Endothelial cell of umbilical vein (primary cell): ENCODE data around the gene OR1J1. TPM values are rescaled to one million over a fixed set of nuclear protein-coding genes. Genes with fewer than 3 reads are reported as not detected.
A peak's percentile ranks its signal among the peaks of the same experiment; 100 is the strongest.

Source experiments
- BruUV-seq: library from RNA; stranded (reverse); fragments of 400-500 nt; replicated peaks from 2 replicates; lab custom pipeline; 2021; lab: Mats Ljungman, UMichigan
- CTCF ChIA-PET: fragments of 300-600, 350-600 bp; sonication (Branson Sonifier 250); formaldehyde crosslinking; loops from one replicate; lab custom pipeline; 2021; ENCODE audit warnings: antibody characterized with exemption, inconsistent platforms; lab: Charles Lee
- POLR2A ChIA-PET: fragments of 300-600, 350-600 bp; sonication (Branson Sonifier 250); formaldehyde crosslinking; loops from one replicate; lab custom pipeline; 2021; ENCODE audit warnings: antibody characterized with exemption, inconsistent platforms; lab: Charles Lee
- DNase-seq: peaks from one replicate; pipeline ENCODE4 v3.0.0-alpha.2; 2011; ENCODE audit warnings: low read depth, low spot score
- FAIRE-seq: peaks from 2 replicates; lab custom pipeline; 2011; peaks lifted over from hg19 to GRCh38; lab: Jason Lieb, UNC
- H2AFZ ChIP-seq: 2 replicates; pipeline ENCODE4 v1.6.0; 2012; ENCODE audit warnings: low read depth, low read length, control low read depth, inconsistent platforms
- H3K27ac ChIP-seq: 2 replicates; pipeline ENCODE4 v1.5.1; 2011; ENCODE audit warnings: low read depth, mild to moderate bottlenecking, control low read depth, low read length, moderate library complexity; ENCODE audit not compliant: insufficient read depth
- H3K27me3 ChIP-seq, 2 experiments: 2 replicates each; pipeline versions ENCODE4 v1.6.0 to v1.6.1; 2011; ENCODE audit warnings: low read length in 2 of 2, mixed read lengths in 1 of 2; ENCODE audit not compliant: control insufficient read depth in 2 of 2, insufficient read depth in 2 of 2
- H3K36me3 ChIP-seq, 2 experiments: 2 replicates in 1 of 2; 3 replicates in 1 of 2; pipeline ENCODE4 v1.5.1; 2011; ENCODE audit warnings: low read length in 2 of 2, mild to moderate bottlenecking in 1 of 2, moderate library complexity in 1 of 2; ENCODE audit not compliant: control insufficient read depth in 2 of 2, insufficient read depth in 2 of 2; ENCODE audit errors: extremely low read depth in 1 of 2
- H3K4me1 ChIP-seq: 3 replicates; pipeline ENCODE4 v1.5.1; 2011; ENCODE audit warnings: mild to moderate bottlenecking, low read length; ENCODE audit not compliant: control insufficient read depth, insufficient read depth; ENCODE audit errors: extremely low read depth
- H3K4me2 ChIP-seq: 2 replicates; pipeline ENCODE4 v1.6.1; 2011; ENCODE audit warnings: low read length, control low read depth, mixed read lengths; ENCODE audit not compliant: insufficient read depth
- H3K4me3 ChIP-seq, 3 experiments: fragments of 200-600 bp in 1 of 3; sonication (generic), shearing (Covaris generic) in 1 of 3; replicated peaks in 1 of 3; 2 replicates each; pipeline ENCODE4 v1.5.1; 2011 to 2016; ENCODE audit warnings: control low read depth in 3 of 3, low read length in 3 of 3, mild to moderate bottlenecking in 2 of 3, inconsistent platforms in 1 of 3, low read depth in 1 of 3, moderate library complexity in 1 of 3; ENCODE audit not compliant: insufficient read depth in 1 of 3
- H3K79me2 ChIP-seq: 2 replicates; pipeline ENCODE4 v1.6.0; 2012; ENCODE audit warnings: low read length, inconsistent platforms; ENCODE audit not compliant: control insufficient read depth, insufficient read depth
- H3K9ac ChIP-seq: replicated peaks from 2 replicates; pipeline ENCODE3; 2011; ENCODE audit warnings: low read length, control low read depth; ENCODE audit not compliant: insufficient read depth; ENCODE audit errors: extremely low read depth
- H3K9me1 ChIP-seq: replicated peaks from 3 replicates; pipeline ENCODE4 v1.6.0; 2011; ENCODE audit warnings: mild to moderate bottlenecking, low read length; ENCODE audit not compliant: control insufficient read depth, insufficient read depth; ENCODE audit errors: extremely low read depth
- H3K9me3 ChIP-seq: replicated peaks from 2 replicates; pipeline ENCODE4 v1.5.1; 2012; ENCODE audit warnings: low read length, inconsistent platforms; ENCODE audit not compliant: control insufficient read depth, insufficient read depth
- H4K20me1 ChIP-seq: replicated peaks from 2 replicates; pipeline ENCODE3; 2011; ENCODE audit warnings: mild to moderate bottlenecking, low read length; ENCODE audit not compliant: control insufficient read depth, insufficient read depth; ENCODE audit errors: extremely low read depth
- CTCF ChIP-seq, 2 donors: IDR thresholded peaks; 1 replicate in 1 of 2; 2 replicates in 1 of 2; pipeline ENCODE4 v1.5.1; 2011; ENCODE audit warnings: low read length in 2 of 2, mild to moderate bottlenecking in 2 of 2, moderate library complexity in 2 of 2, control low read depth in 1 of 2, inconsistent platforms in 1 of 2, low read depth in 1 of 2; ENCODE audit not compliant: insufficient read depth in 1 of 2; ENCODE audit errors: extremely low read depth in 1 of 2
- EZH2 ChIP-seq: IDR thresholded peaks from 2 replicates; pipeline ENCODE4 v1.6.1; 2012; ENCODE audit warnings: borderline replicate concordance, low read depth, mild to moderate bottlenecking, moderate library complexity, low read length, inconsistent platforms; ENCODE audit not compliant: severe bottlenecking
- FOS ChIP-seq: IDR thresholded peaks from 2 replicates; pipeline ENCODE4 v1.6.1; 2011; ENCODE audit warnings: mild to moderate bottlenecking, low read length, moderate library complexity, borderline replicate concordance; ENCODE audit not compliant: insufficient read depth
- GATA2 ChIP-seq: IDR thresholded peaks from 2 replicates; pipeline ENCODE4 v1.7.0; 2011; ENCODE audit warnings: low read depth, mild to moderate bottlenecking, moderate library complexity, mixed read lengths, low read length; ENCODE audit not compliant: insufficient read length, insufficient read depth
- JUN ChIP-seq: IDR thresholded peaks from 2 replicates; pipeline ENCODE4 v1.6.1; 2011; ENCODE audit warnings: borderline replicate concordance, low read depth; ENCODE audit not compliant: insufficient read length, insufficient read depth
- MAX ChIP-seq: IDR thresholded peaks from 2 replicates; pipeline ENCODE4 v1.6.1; 2011; ENCODE audit not compliant: insufficient read depth, insufficient read length
- MYC ChIP-seq: IDR thresholded peaks from one replicate; pipeline ENCODE4 v1.6.1; 2011; ENCODE audit warnings: mild to moderate bottlenecking, low read depth, low read length
- POLR2A ChIP-seq: IDR thresholded peaks from 2 replicates; pipeline ENCODE4 v1.6.1; 2012; ENCODE audit warnings: low read depth, mild to moderate bottlenecking, control low read depth, low read length
- POLR2AphosphoS5 ChIP-seq: IDR thresholded peaks from 2 replicates; pipeline ENCODE4 v1.6.1; 2012; ENCODE audit warnings: low read depth, mild to moderate bottlenecking, control low read depth, low read length, moderate library complexity; ENCODE audit not compliant: insufficient read depth
- dilution Hi-C: fragments of 300-500 bp; cut with MboI; formaldehyde crosslinking; loops from one replicate; pipeline ENCODE4 v1.15.0; 2019; ENCODE audit warnings: low sequenced_read_pairs; ENCODE audit not compliant: extremely low pct_ligation_motif_present
- intact Hi-C: fragments of 100-400 bp; cut with micrococcal nuclease; formaldehyde crosslinking; loops from one replicate; pipeline ENCODE4 v1.10.0; 2022
- polyA plus RNA-seq, 4 experiments: library from polyadenylated mRNA; depleted of rRNA in 3 of 4; stranded (reverse) in 3 of 4; unstranded in 1 of 4; fragments of >200 nt; gene quantifications; 2 replicates each; pipeline versions ENCODE4 v1.2.1 to v1.2.3, GENCODE V29; 2011 to 2012; ENCODE audit warnings: missing spikeins in 1 of 4
- total RNA-seq: library from RNA; stranded (reverse); gene quantifications from 2 replicates; pipeline ENCODE4 v1.2.3, GENCODE V29; 2021

Gene OR1J1
- total and polyA plus RNA-seq, 2 donors (not counting 3 experiments of a cell fraction or from before 2014, with no cell fraction given): not detected

GRCh38 chr9:122510502-122510901, 32.8 kb upstream of the OR1J1 start, which contains the start of gene OR1J2:
Gene OR1J2, plus strand, starts transcription at chr9:122510802. Its CDS starts 0 bp downstream, at chr9:122510802.
- intact Hi-C loops: no loop called here
- no peak within 1 kb of the TSS for H2AFZ ChIP-seq
- no peak within 1 kb of the TSS for H3K4me2 ChIP-seq
- H3K4me1 ChIP-seq: no peaks in the 10 kb centered on the region
- dilution Hi-C loops: no loop called here
- ChIA-PET POLR2A (no interaction called here), CTCF (interaction anchor here (0.7 kb wide), 1 partner anchor 12 kb away, joined by 3 read pairs; no protein-coding TSS in a partner anchor)
- H3K9ac ChIP-seq: no peak within 1 kb of the TSS
- H3K27ac ChIP-seq: no peak within 1 kb of the TSS
- H3K4me3 ChIP-seq: no peak within 1 kb of the TSS
- H3K9me3 ChIP-seq: no peaks in the 10 kb centered on the region
- H3K36me3 ChIP-seq: no peaks in the 10 kb centered on the region
- no peak for FAIRE-seq
- H4K20me1 ChIP-seq: no peaks in the 10 kb centered on the region
- no peak for DNase-seq
- TF ChIP-seq POLR2A (no peak), POLR2AphosphoS5 (no peak), EZH2 (no peak), GATA2 (no peak), CTCF (IDR thresholded peaks at IDR 0.05; ENCODE audit: extremely low read depth in 1 of 2, insufficient read depth in 1 of 2, low read depth in 1 of 2, low read length in 2 of 2) (no peak)
- peaks cover 2% of the 10 kb centered on the region for H3K9me1 ChIP-seq
- H3K27me3 ChIP-seq: peaks cover 8 to 14% of the 10 kb centered on the region in 2 experiments
- no TSS peak for BruUV-seq
- no peaks in the 10 kb centered on the region for H3K79me2 ChIP-seq

- peaks cover 8 to 14% of the 10 kb centered on the region in 2 experiments for H3K27me3 ChIP-seq
- ChIA-PET CTCF (interaction anchor here (2.8 kb wide), 1 partner anchor 8 kb away, joined by 18 read pairs; no protein-coding TSS in a partner anchor), POLR2A (no interaction called here)
- no peak for TF ChIP-seq MYC
- TF ChIP-seq MAX: no peak
- TF ChIP-seq GATA2: no peak
- TF ChIP-seq FOS: no peak
- no peak for TF ChIP-seq POLR2AphosphoS5
- TF ChIP-seq EZH2: no peak
- no peak for TF ChIP-seq JUN
- TF ChIP-seq CTCF (IDR thresholded peaks at IDR 0.05; ENCODE audit: extremely low read depth in 1 of 2, insufficient read depth in 1 of 2, low read depth in 1 of 2, low read length in 2 of 2): no peak
- no peak for TF ChIP-seq POLR2A
- H2AFZ ChIP-seq: no peak overlapping the region
- H3K4me3 ChIP-seq: no peak overlapping the region
- H3K27ac ChIP-seq: no peak overlapping the region
- DNase-seq (no peak), FAIRE-seq (peak; percentile 59)
- H3K9me1 ChIP-seq: no peaks in the 10 kb centered on the region
- H3K79me2 ChIP-seq: no peaks in the 10 kb centered on the region
- dilution Hi-C loops (no loop called here), intact Hi-C loops (no loop called here)
- H3K9ac ChIP-seq: no peak overlapping the region
- H3K4me1 ChIP-seq: no peaks in the 10 kb centered on the region
- BruUV-seq: no TSS peak
- no peaks in the 10 kb centered on the region for H3K9me3 ChIP-seq
- no peak overlapping the region for H3K4me2 ChIP-seq
- no peaks in the 10 kb centered on the region for H3K36me3 ChIP-seq
- H4K20me1 ChIP-seq: no peaks in the 10 kb centered on the region
Measured at GRCh38 chr9:122506964-122507363, 29.2 kb upstream of the OR1J1 start.
